GM21515 (cell line): ENCODE results near the gene PFN1.

Source experiments
- ATAC-seq: cut with Tn5 transposase; IDR thresholded peaks from one replicate; pipeline ENCODE4 v1.9.1; 2021; ENCODE audit not compliant: unreplicated experiment

The PFN1 gene

DNA sequence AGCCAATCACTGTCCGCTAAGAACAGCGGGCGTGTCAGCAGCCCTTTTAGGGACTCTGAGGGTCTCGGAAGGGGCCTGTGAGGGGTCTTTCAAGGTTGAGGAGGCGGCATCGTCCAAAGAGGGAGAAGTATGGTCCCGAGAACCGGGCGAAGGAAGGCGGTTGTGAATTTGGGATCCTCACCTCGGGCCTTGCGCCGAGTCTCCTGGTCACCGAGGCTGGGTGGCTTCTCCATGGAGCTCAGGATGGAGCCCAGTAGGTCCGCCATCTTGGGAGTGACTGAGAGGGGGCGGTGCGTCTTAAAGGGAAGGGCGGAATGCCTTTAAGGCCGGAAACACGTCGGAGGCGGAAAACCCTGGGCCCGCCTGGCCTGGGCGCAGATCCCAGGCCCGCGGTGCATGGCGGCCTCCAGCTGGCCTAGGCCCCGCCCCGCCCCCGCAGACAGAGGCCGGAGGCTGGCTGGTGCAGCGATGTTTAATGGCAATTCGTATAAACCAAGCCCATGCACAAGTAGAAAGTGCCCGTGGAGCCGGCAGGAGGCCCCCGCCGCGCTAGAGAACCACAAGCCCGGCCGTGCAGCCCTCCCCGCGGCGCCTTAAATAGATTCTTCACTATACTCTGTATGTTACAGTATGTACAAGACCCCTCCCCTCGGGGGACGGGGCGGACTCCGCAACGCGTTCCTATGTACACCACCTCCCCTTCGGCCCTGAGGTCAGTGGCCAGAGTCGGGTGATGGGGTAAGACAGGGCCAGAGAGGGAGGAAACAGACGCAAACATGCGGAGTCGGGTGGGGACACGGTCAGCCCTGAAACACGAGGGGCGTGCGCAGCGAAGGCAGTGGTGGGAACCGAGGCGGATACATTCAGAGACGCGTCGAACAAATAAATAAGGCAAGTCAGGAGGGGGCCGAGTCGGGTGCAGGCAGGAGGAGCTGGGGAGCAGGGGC is 19.5 kb upstream of the PFN1 start, which contains the start of gene SPAG7:
TSS of gene SPAG7 (minus strand) at position 279 of the 947 bp plus-strand sequence. CDS start at position 266, 13 bp downstream.
- peak; percentile 51 for ATAC-seq

- ATAC-seq: peak; percentile 77
Measured at GRCh38 chr17:4966844-4967538, 18.7 kb upstream of the PFN1 start.

- no peak for ATAC-seq
Measured at GRCh38 chr17:4965311-4965986, 17.1 kb upstream of the PFN1 start.

GRCh38 chr17:4960279-4960922 is 12.1 kb upstream of the PFN1 start:
- no peak for ATAC-seq

GRCh38 chr17:4959261-4959965 is 11.1 kb upstream of the PFN1 start:
- no peak for ATAC-seq

GRCh38 chr17:4958102-4958501 is 9.8 kb upstream of the PFN1 start:
- no peak for ATAC-seq

DNA sequence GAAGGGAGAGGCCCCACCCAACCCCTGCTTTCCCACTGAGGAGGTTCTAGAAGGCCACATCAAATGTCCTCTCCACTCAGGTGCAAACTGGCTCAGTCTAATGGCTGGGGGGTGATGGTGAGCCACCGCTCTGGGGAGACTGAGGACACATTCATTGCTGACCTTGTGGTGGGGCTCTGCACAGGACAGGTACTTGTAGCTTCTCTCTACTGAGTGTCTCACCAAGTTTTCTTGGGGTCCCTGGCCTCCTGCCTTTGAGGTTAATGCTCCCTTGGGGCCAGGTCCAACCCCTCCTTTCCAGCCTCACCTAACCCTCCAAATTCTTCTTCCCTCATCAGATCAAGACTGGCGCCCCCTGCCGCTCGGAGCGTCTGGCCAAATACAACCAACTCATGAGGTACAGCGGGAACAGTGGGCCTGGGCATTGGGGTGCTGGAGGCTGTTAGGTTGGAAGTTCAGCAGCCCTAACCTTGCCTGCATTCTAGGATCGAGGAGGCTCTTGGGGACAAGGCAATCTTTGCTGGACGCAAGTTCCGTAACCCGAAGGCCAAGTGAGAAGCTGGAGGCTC is 8.2 kb upstream of the PFN1 start:
- ATAC-seq: no peak

DNA sequence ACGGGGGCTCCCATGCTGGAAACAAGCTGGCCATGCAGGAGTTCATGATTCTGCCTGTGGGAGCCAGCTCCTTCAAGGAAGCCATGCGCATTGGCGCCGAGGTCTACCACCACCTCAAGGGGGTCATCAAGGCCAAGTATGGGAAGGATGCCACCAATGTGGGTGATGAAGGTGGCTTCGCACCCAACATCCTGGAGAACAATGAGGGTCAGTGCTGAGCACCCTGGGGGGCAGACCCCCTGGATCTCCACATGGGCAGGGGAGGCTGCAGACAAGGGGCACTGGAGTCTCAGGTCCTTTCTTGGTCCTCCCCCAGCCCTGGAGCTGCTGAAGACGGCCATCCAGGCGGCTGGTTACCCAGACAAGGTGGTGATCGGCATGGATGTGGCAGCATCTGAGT is 6.8 kb upstream of the PFN1 start:
- no peak for ATAC-seq

DNA sequence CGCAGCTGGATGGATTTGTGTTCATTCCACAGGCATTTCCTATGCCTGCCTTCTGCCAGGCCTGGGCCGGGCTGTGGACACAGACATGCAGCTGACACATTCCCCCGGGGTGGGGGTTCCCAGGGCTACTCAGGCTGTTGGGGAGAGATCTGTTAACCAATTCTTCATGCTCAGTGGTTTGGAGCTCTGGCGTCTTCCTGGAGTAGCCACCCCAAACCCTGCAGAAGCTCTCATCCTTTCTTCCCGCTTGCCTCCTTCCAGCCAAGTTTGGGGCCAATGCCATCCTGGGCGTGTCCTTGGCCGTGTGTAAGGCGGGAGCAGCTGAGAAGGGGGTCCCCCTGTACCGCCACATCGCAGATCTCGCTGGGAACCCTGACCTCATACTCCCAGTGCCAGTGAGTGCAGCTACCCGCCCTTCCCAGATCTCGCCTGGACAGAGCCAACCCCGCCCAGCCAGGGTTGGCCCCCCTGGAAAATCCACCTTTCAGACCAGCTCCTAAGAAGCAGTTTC is 5.2 kb upstream of the PFN1 start:
- ATAC-seq: no peak

- no peak for ATAC-seq
Measured at GRCh38 chr17:4951486-4951885, 3.2 kb upstream of the PFN1 start.

DNA sequence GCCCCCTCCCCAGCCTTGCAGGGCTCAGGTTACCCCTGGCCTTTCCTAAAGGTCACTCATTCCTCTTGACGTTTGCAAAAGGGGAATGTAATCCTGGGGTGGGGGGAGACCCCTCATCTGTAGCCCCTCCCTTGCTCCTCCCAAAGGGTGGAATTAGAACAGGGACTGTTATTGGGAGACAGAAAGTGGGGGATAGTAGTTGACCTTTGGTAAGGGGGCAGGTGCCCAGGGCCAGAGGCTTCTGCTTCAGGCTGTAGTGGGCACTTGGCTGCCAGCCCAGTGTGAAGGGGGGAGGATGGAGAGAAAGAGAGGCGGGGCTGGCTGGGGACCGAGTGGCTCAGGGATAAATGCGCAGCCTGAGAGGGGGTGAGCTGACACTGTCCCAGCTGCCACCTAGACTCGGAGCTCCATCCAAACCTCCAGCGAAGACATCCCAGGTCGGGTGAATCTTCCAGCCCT is 2.4 kb upstream of the PFN1 start, which contains the start of gene ENO3:
TSS of gene ENO3 (plus strand) at position 374 of the 459 bp plus-strand sequence. CDS start 711 bp downstream, outside the sequence.
- ATAC-seq: no peak

DNA sequence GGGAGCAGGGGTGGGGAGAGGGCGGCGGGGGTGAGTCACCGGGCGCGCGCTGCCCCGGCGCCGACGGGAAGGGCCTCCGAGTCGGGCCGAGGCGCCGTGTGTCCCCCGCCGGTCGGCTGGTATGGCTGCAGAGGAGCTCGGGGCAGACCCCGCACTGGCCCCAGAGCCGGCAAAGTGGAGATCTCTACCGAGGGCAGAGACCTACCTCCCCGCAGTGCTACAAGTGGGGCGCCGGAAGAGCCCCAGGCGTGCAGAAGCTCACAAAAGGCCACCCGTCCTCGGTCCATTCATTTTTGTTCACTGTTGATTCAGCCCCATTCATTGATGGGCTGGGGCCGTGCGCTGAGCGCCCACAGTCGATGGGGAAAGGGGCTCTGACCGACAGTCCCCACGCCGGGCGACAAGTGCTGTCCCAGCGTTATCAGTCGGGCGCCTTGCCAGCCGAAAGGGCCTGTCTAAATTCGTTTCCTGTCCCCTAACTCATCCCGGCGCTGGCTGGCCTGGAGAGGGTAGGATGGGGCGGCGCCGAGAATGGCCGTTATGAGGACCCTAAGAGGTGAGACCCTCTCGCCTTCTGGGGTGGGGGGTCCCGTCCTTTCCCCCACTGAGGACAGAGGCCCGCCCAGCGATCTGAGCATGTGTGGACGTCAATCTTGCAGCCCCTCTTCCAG is 1.9 kb upstream of the PFN1 start:
- no peak for ATAC-seq

DNA sequence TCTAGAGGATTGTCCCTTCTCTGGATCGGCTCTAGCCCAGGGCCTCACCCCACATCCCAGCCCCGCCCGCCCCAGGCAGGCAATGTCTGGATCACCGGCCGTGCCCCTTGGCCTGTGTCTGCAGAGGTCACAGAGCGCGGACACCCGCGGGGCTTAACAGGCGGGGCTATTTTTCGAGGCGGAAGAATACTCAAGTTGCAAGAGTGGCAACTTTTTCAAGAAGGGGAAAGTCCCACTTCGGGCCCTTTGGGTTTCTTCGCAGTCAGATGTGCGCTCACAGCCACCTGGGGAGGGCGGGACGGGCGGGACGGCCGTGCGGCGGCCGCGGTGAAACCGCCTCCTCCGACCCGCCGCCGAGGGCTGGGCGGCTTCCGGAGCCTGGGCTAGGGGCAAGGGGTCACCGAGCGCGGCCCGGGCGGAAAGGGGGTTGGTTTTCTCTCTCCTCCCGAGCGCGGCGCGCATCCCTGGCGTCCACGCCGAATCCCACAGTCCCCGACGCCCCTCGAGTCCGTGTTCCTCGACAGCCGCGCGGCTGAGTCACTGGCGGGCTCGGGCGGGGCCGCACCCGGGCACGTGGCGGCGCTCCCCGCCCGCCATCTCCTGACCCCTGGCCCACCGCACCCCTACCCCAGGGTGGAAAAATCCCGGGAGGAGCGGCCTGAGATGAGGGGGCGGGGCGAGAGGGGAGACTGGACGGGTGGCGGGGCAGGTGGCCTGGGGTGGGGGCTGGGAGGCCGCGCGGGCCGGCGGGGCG is 1.2 kb upstream of the PFN1 start:
- peak; percentile 29 for ATAC-seq

- peak; percentile 28 for ATAC-seq
Measured at GRCh38 chr17:4948931-4949320, 596 bp upstream of the PFN1 start.

- no peak for ATAC-seq
Measured at GRCh38 chr17:4947411-4948165, 742 bp downstream of the PFN1 start.

DNA sequence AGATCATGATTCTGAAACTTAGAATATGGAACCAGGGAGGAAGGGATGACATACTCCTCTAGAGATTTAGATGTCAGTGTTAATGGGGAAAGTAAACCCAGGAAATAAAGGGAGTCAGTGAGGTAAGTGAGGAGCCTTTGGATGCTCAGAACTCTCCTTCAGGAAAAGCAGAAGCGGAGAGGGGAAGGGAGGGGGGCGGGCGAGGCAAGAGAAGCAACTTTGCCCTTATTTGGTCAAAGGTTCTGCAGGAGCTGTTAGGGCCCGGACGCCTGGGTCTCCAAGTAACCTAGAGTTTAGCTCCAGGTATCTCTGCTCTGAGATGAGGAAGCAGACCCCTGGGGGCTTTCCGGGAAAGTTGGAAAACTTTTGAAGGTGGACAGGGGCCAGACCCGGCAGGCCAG is 1.3 kb downstream of the PFN1 start:
- ATAC-seq: no peak

DNA sequence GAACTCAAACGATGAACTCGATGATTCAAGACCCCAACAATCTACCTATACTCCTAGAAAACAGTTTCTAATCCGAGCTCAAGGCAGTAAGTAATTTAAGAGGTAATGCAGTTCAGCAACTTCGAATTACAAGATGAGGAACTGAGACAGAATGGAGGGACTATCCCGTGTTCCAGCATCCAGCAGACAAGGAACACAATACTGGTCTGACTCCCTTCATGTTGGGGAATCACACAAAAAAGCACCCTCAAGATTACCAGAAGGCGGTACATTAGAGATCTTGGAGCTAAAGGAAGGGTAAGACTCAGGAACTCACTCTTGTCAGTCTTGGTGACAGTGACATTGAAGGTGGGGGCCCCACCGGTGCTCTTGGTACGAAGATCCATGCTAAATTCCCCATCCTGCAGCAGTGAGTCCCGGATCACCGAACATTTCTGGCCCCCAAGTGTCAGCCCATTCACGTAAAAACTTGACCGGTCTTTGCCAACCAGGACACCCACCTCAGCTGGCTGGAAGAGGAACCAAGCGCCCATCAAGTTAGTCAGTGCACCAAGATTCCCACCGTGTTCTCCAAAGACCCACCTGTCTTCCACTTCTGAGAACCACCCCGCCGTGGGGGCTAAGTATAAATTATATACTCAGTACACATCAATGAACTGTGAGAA is 1.9 kb downstream of the PFN1 start:
- ATAC-seq: no peak
